GM12878 (cell line): ENCODE results near the gene EI24. TPM values are rescaled to one million over a fixed set of nuclear protein-coding genes. Genes with fewer than 3 reads are reported as not detected.
A peak's percentile ranks its signal among the peaks of the same experiment; 100 is the strongest.

Experiments used
- ATAC-seq: fragments of 200-7000 bp; cut with Tn5 transposase; 3 replicates; pipeline ENCODE4 v1.9.1; 2020; ENCODE audit warnings: mild to moderate bottlenecking, moderate library complexity
- BruUV-seq: library from RNA; stranded (reverse); fragments of 400-500 nt; replicated peaks from 2 replicates; lab custom pipeline; 2021; lab: Mats Ljungman, UMichigan
- CTCF ChIA-PET: fragments of 300-600 bp; sonication (Branson Sonifier 250); formaldehyde crosslinking; extraction: SDS; loops from one replicate; lab custom pipeline; 2021; ENCODE audit warnings: inconsistent platforms; lab: Yijun Ruan, JAX
- POLR2A ChIA-PET: fragments of 350-600 bp; formaldehyde crosslinking; extraction: SDS; loops from one replicate; lab custom pipeline; 2021; ENCODE audit warnings: inconsistent platforms; lab: Charles Lee
- RAD21 ChIA-PET: fragments of 300-600 bp; sonication (Branson Sonifier 250); formaldehyde crosslinking; loops from one replicate; lab custom pipeline; 2023; ENCODE audit warnings: antibody characterized with exemption; ENCODE audit not compliant: unreplicated experiment; lab: Charles Lee
- SMC1A ChIA-PET: fragments of 300-600 bp; sonication (Branson Sonifier 250); formaldehyde crosslinking; loops from one replicate; lab custom pipeline; 2023; ENCODE audit not compliant: unreplicated experiment, uncharacterized antibody; lab: Charles Lee
- DNase-seq: peaks from one replicate; pipeline ENCODE4 v3.0.0-alpha.2; 2011; ENCODE audit warnings: low read depth, low spot score
- FAIRE-seq: peaks from 3 replicates; lab custom pipeline; 2011; peaks lifted over from hg19 to GRCh38; lab: Jason Lieb, UNC
- H2AFZ ChIP-seq: 2 replicates; pipeline ENCODE4 v1.6.0; 2011; ENCODE audit warnings: low read depth, low read length, control low read depth; ENCODE audit not compliant: control insufficient read depth
- H3K27ac ChIP-seq: 2 replicates; pipeline ENCODE4 v1.5.1; 2011; ENCODE audit warnings: control low read depth; ENCODE audit not compliant: control insufficient read depth, insufficient read depth
- H3K27me3 ChIP-seq, 2 experiments: replicated peaks in 1 of 2; 2 replicates each; pipeline versions ENCODE4 v1.6.0 to v1.6.1; 2011; ENCODE audit warnings: low read length in 1 of 2; ENCODE audit not compliant: control insufficient read depth in 2 of 2, insufficient read depth in 2 of 2
- H3K36me3 ChIP-seq, 2 experiments: 2 replicates each; pipeline ENCODE4 v1.5.1; 2011; ENCODE audit warnings: low read length in 1 of 2; ENCODE audit not compliant: control insufficient read depth in 2 of 2, insufficient read depth in 2 of 2
- H3K4me1 ChIP-seq: 2 replicates; pipeline ENCODE4 v1.6.1; 2011; ENCODE audit warnings: mild to moderate bottlenecking, low read length, moderate library complexity, mixed read lengths; ENCODE audit not compliant: control insufficient read depth, insufficient read depth
- H3K4me2 ChIP-seq: 2 replicates; pipeline ENCODE4 v1.6.0; 2011; ENCODE audit warnings: control low read depth; ENCODE audit not compliant: control insufficient read depth, insufficient read depth
- H3K4me3 ChIP-seq: fragments of 200-600 bp; sonication (generic); 2 replicates; pipeline ENCODE4 v1.5.1; 2016
- H3K79me2 ChIP-seq: 2 replicates; pipeline ENCODE4 v1.6.0; 2011; ENCODE audit warnings: low read length; ENCODE audit not compliant: control insufficient read depth, insufficient read depth
- H3K9ac ChIP-seq: 2 replicates; pipeline ENCODE4 v1.8.0; 2011; ENCODE audit warnings: low read length, control low read depth, mixed read lengths; ENCODE audit not compliant: control insufficient read depth, insufficient read depth
- H3K9me3 ChIP-seq: replicated peaks from 3 replicates; pipeline ENCODE4 v1.5.1; 2011; ENCODE audit warnings: mild to moderate bottlenecking, low read length; ENCODE audit not compliant: control insufficient read depth, insufficient read depth
- H4K20me1 ChIP-seq: 2 replicates; pipeline ENCODE4 v1.6.0; 2011; ENCODE audit not compliant: control insufficient read depth, insufficient read depth
- BACH1 ChIP-seq: fragments of 450-650 bp; IDR thresholded peaks from 2 replicates; pipeline ENCODE4 v1.6.1; 2017; ENCODE audit warnings: mild to moderate bottlenecking, borderline replicate concordance
- EGR1 ChIP-seq, 2 experiments: IDR thresholded peaks; 1 replicate in 1 of 2; 2 replicates in 1 of 2; pipeline ENCODE4 v1.6.1; 2011 to 2012; ENCODE audit warnings: low read depth in 2 of 2, low read length in 2 of 2, borderline replicate concordance in 1 of 2, mild to moderate bottlenecking in 1 of 2, moderate library complexity in 1 of 2
- IKZF1 ChIP-seq: fragments of 450-650 bp; conservative IDR thresholded peaks from 2 replicates; pipeline ENCODE4 v1.6.1; 2017; ENCODE audit warnings: antibody characterized with exemption, mild to moderate bottlenecking
- LARP7 ChIP-seq: fragments of 450-650 bp; IDR thresholded peaks from 2 replicates; pipeline ENCODE4 v1.6.1; 2017; ENCODE audit warnings: mild to moderate bottlenecking
- MAX ChIP-seq: IDR thresholded peaks from 2 replicates; pipeline ENCODE4 v1.6.1; 2012; ENCODE audit warnings: low read depth, low read length, improper control_type of control experiment
- MTA3 ChIP-seq: IDR thresholded peaks from 2 replicates; pipeline ENCODE4 v1.6.1; 2012; ENCODE audit warnings: low read length, inconsistent platforms, borderline replicate concordance
- POU2F2 ChIP-seq: IDR thresholded peaks from 3 replicates; pipeline ENCODE4 v1.6.1; 2011; ENCODE audit warnings: low read depth, mild to moderate bottlenecking, low read length, borderline replicate concordance
- RELA ChIP-seq: fragments of 450-650 bp; IDR thresholded peaks from 2 replicates; pipeline ENCODE4 v1.8.0; 2014; ENCODE audit warnings: borderline replicate concordance; ENCODE audit not compliant: partially characterized antibody
- SMC3 ChIP-seq: IDR thresholded peaks from 2 replicates; pipeline ENCODE4 v1.6.1; 2011; ENCODE audit warnings: low read length, improper control_type of control experiment, borderline replicate concordance
- ZBTB4 ChIP-seq: fragments of 450-650 bp; formaldehyde crosslinking; IDR thresholded peaks from 2 replicates; pipeline ENCODE4 v1.4.0; 2022; ENCODE audit warnings: mild to moderate bottlenecking, moderate library complexity
- ZNF207 ChIP-seq: fragments of 450-650 bp; IDR thresholded peaks from 2 replicates; pipeline ENCODE4 v1.6.1; 2014; ENCODE audit warnings: antibody characterized with exemption, mild to moderate bottlenecking, borderline replicate concordance
- ZNF24 ChIP-seq: fragments of 450-650 bp; IDR thresholded peaks from 2 replicates; pipeline ENCODE4 v1.6.1; 2017; ENCODE audit warnings: antibody characterized with exemption, mild to moderate bottlenecking
- ZNF274 ChIP-seq: IDR thresholded peaks from one replicate; pipeline ENCODE4 v1.8.0; 2011; ENCODE audit not compliant: insufficient read length, insufficient read depth
- ZNF687 ChIP-seq: fragments of 450-650 bp; IDR thresholded peaks from 2 replicates; pipeline ENCODE4 v1.6.1; 2017; ENCODE audit warnings: mild to moderate bottlenecking, moderate library complexity
- WGBS: methylation state at CpG from one replicate; pipeline ENCODE4 v1.1.6; 2016; ENCODE audit warnings: low lambda C conversion rate; ENCODE audit not compliant: insufficient replicate concordance, insufficient coverage; ENCODE audit errors: missing lambda C conversion rate; 5-methylcytosine and 5-hydroxymethylcytosine counted together
- in situ Hi-C: fragments of 300-500 bp; cut with MboI; formaldehyde crosslinking; loops from 9 replicates; pipeline ENCODE4 v1.14.3; 2018; ENCODE audit warnings: mixed read lengths
- intact Hi-C: fragments of 100-400 bp; cut with micrococcal nuclease; formaldehyde crosslinking; loops from one replicate; pipeline ENCODE4 v1.14.2; 2022; ENCODE audit not compliant: unreplicated experiment
- polyA plus RNA-seq, 11 experiments: library from polyadenylated mRNA; depleted of rRNA in 4 of 11; unstranded in 6 of 11; stranded (reverse) in 5 of 11; fragments of >200 nt; fragmentation: Nextera tagmentation in 4 of 11; fragmentation: Illumina TruSeq in 1 of 11; extraction: Ambion mirVana in 4 of 11; extraction: Trizol in 1 of 11; gene quantifications; 1 replicate in 1 of 11; 2 replicates in 10 of 11; pipeline versions ENCODE4 v1.2.1 to v1.2.3, GENCODE V29; 2011 to 2016; ENCODE audit warnings: inconsistent platforms in 2 of 11, missing spikeins in 2 of 11, low read depth in 1 of 11
- total RNA-seq, 4 experiments: library from RNA; depleted of rRNA in 3 of 4; stranded (reverse); fragments of >200 nt in 3 of 4; fragmentation: Illumina TruSeq in 1 of 4; extraction: Trizol in 1 of 4; gene quantifications; 2 replicates each; pipeline versions ENCODE4 v1.2.1 to v1.2.3, GENCODE V29; 2013 to 2021

The EI24 gene
- total and polyA plus RNA-seq, 10 of the 15 experiments (the other 5 are each of a cell fraction or from before 2014, with no cell fraction given) = 20.3 to 127 (median 70.4) TPM

- Histone ChIP-seq H3K4me1 (peaks cover 7% of the 10 kb centered on the region; the same call in 1 of the 2 replicates), H3K79me2 (peaks cover 30% of the 10 kb centered on the region), H3K9me3 (no peaks in the 10 kb centered on the region), H3K9ac (peak overlapping the region; percentile 97), H3K27me3 (no peaks in the 10 kb centered on the region), H3K36me3 (peaks cover 3 to 10% of the 10 kb centered on the region in 2 experiments), H2AFZ (peak overlapping the region; percentile 95), H3K4me3 (peak overlapping the region; percentile 81), H3K4me2 (peak overlapping the region; percentile 97), H4K20me1 (no peaks in the 10 kb centered on the region), H3K27ac (peak overlapping the region; percentile 97)
- TSS peak; percentile 97 for BruUV-seq
- in situ Hi-C loops = no loop called here
- ChIA-PET SMC1A (interaction anchor here (0.6 to 2.4 kb wide), 8 partner anchors 31 to 569 kb away, joined by 3 to 10 read pairs (median 4); partner anchors contain the start of gene STT3A), CTCF (interaction anchor here (1.1 to 1.4 kb wide), 3 partner anchors 32 to 263 kb away, joined by 3 to 4 read pairs (median 4); partner anchors contain the start of gene HYLS1), RAD21 (interaction anchor here (0.8 to 1.9 kb wide), 7 partner anchors 8 to 265 kb away, joined by 3 to 5 read pairs (median 3); partner anchors contain the start of genes HYLS1 and STT3A), POLR2A (interaction anchor here (0.7 to 2.4 kb wide), 8 partner anchors 8 to 263 kb away, joined by 3 to 18 read pairs (median 4); partner anchors contain the start of genes HYLS1 and STT3A)
- no peak for FAIRE-seq
- intact Hi-C loops = loop anchor here (1.0 to 2.0 kb wide), 2 partner anchors 32 to 56 kb away; partner anchors contain the start of genes EI24 and STT3A
- WGBS = under 1% methylated on average over 20 of the region's 20 CpGs
- ATAC-seq = no peak
- peak; percentile 20; the same call in 1 of the 2 replicates for TF ChIP-seq BACH1
- no peak for TF ChIP-seq EGR1 (IDR thresholded peaks at IDR 0.05; ENCODE audit: borderline replicate concordance in 1 of 2, low read depth in 2 of 2, low read length in 2 of 2)
- TF ChIP-seq RELA = no peak
- TF ChIP-seq MAX = peak; percentile 35; the same call in 1 of the 2 replicates
- TF ChIP-seq POU2F2 = peak; percentile 33; the same call in 1 of the 3 replicates
- peak; percentile 79 for TF ChIP-seq ZNF687
- TF ChIP-seq ZBTB4 (CRISPR knock-in tag) = no peak
- 0 out of 2 replicates have a peak, but pooled peaks have one; percentile 50 for TF ChIP-seq MTA3
- TF ChIP-seq IKZF1 = no peak; the same call in 1 of the 2 replicates
- peak; percentile 63 for TF ChIP-seq LARP7
- TF ChIP-seq ZNF24 = no peak
- TF ChIP-seq ZNF274 = no peak
- TF ChIP-seq SMC3 = 0 out of 2 replicates have a peak, but pooled peaks have one; percentile 1
- TF ChIP-seq ZNF207 = no peak
- DNase-seq = no peak
These were observed 56.0 kb downstream of the EI24 start for GRCh38 chr11:125625225-125625629.
